K562 (cell line): ENCODE data around the gene TDRD12. TPM values are rescaled to one million over a fixed set of nuclear protein-coding genes. Genes with fewer than 3 reads are reported as not detected.
A peak's percentile ranks its signal among the peaks of the same experiment; 100 is the strongest.
"Not testable (repeated sequence)": the region's sequence is repeated elsewhere in the genome, so short reads cannot be mapped to it uniquely, and the experiment has no call there.

ENCODE experiments used
- ASH1L ChIP-seq: fragments of 450-650 bp; IDR thresholded peaks from 2 replicates; pipeline ENCODE4 v1.6.1; 2018; ENCODE audit warnings: borderline replicate concordance, mild to moderate bottlenecking, low read depth; ENCODE audit not compliant: partially characterized antibody
- CBX1 ChIP-seq: sonication (generic); IDR thresholded peaks from 2 replicates; pipeline ENCODE4 v1.6.1; 2016; ENCODE audit warnings: antibody characterized with exemption, low read depth, mild to moderate bottlenecking
- CEBPG ChIP-seq, 3 experiments: fragments of 200-800 bp in 1 of 3; sonication (Bioruptor generic) in 1 of 3; sonication (generic) in 1 of 3; formaldehyde crosslinking in 1 of 3; IDR thresholded peaks in 2 of 3; conservative IDR thresholded peaks in 1 of 3; 2 replicates each; pipeline versions ENCODE4 v1.6.1 to v1.8.0; 2016 to 2022; ENCODE audit warnings: missing compliant biosample characterization in 2 of 3, missing genetic modification characterization in 2 of 3, mild to moderate bottlenecking in 1 of 3, missing genetic modification reagents in 1 of 3
- CHCHD3 ChIP-seq: fragments of 250-450 bp; sonication (Bioruptor Pico); IDR thresholded peaks from 2 replicates; pipeline ENCODE4 v2.1.2; 2022; ENCODE audit warnings: mild to moderate bottlenecking
- ESRRA ChIP-seq: fragments of 450-650 bp; IDR thresholded peaks from 2 replicates; pipeline ENCODE4 v1.6.1; 2014; ENCODE audit warnings: low read depth, mild to moderate bottlenecking, moderate library complexity, borderline replicate concordance
- GTF2A2 ChIP-seq: IDR thresholded peaks from 2 replicates; pipeline ENCODE4 v1.6.1; 2016; ENCODE audit warnings: mild to moderate bottlenecking, missing genetic modification characterization, missing compliant biosample characterization
- GTF2E2 ChIP-seq: fragments of 200-800 bp; sonication (Bioruptor generic); IDR thresholded peaks from 2 replicates; pipeline ENCODE4 v1.6.1; 2016; ENCODE audit warnings: missing genetic modification characterization, missing compliant biosample characterization
- KDM5B ChIP-seq: fragments of 200-600 bp; sonication (generic); IDR thresholded peaks from 2 replicates; pipeline ENCODE4 v1.6.1; 2012; ENCODE audit warnings: low read depth, mild to moderate bottlenecking, moderate library complexity, low read length, control low read depth, inconsistent platforms; ENCODE audit not compliant: insufficient replicate concordance
- MAFG ChIP-seq: fragments of 450-650 bp; conservative IDR thresholded peaks from 2 replicates; pipeline ENCODE4 v1.6.1; 2016; ENCODE audit warnings: missing genetic modification characterization, missing compliant biosample characterization
- NFYB ChIP-seq: IDR thresholded peaks from 2 replicates; pipeline ENCODE4 v1.6.1; 2011; ENCODE audit warnings: mild to moderate bottlenecking, moderate library complexity; ENCODE audit not compliant: insufficient read length; ENCODE audit errors: extremely low read depth
- NONO ChIP-seq, 2 experiments: fragments of 200-400 bp in 1 of 2; fragments of 450-650 bp in 1 of 2; formaldehyde crosslinking in 1 of 2; IDR thresholded peaks; 2 replicates each; pipeline ENCODE4 v1.6.1; 2017; ENCODE audit warnings: low read depth in 2 of 2, mild to moderate bottlenecking in 2 of 2, moderate library complexity in 2 of 2, low read length in 1 of 2
- POLR2A ChIP-seq: fragments of 450-650 bp; conservative IDR thresholded peaks from 2 replicates; pipeline ENCODE4 v1.6.1; 2016
- RCOR1 ChIP-seq, 2 experiments: IDR thresholded peaks; 2 replicates each; pipeline ENCODE4 v1.6.1; 2012; ENCODE audit warnings: low read depth in 2 of 2, low read length in 2 of 2, borderline replicate concordance in 1 of 2, improper control_type of control experiment in 1 of 2
- SOX6 ChIP-seq: fragments of 450-650 bp; IDR thresholded peaks from 2 replicates; pipeline ENCODE4 v1.6.1; 2014; ENCODE audit warnings: mild to moderate bottlenecking
- TBP ChIP-seq: optimal IDR thresholded peaks from 2 replicates; pipeline ENCODE3; 2011; ENCODE audit warnings: low read depth, low read length, improper control_type of control experiment
- TFAP4 ChIP-seq: sonication (generic); formaldehyde crosslinking; IDR thresholded peaks from 2 replicates; pipeline ENCODE4 v1.8.0; 2022; ENCODE audit warnings: missing genetic modification reagents, mild to moderate bottlenecking, moderate library complexity, borderline replicate concordance
- polyA plus RNA-seq, 8 experiments: library from polyadenylated mRNA; depleted of rRNA in 4 of 8; stranded (reverse) in 5 of 8; unstranded in 3 of 8; fragments of >200 nt; fragmentation: Nextera tagmentation in 2 of 8; fragmentation: Illumina TruSeq in 1 of 8; extraction: Ambion mirVana in 2 of 8; extraction: Trizol in 1 of 8; gene quantifications; 2 replicates each; pipeline versions ENCODE4 v1.2.1 to v1.2.3, GENCODE V29; 2011 to 2014; ENCODE audit warnings: inconsistent platforms in 1 of 8, missing spikeins in 1 of 8
- total RNA-seq, 7 experiments: library from RNA; depleted of rRNA in 6 of 7; stranded (reverse); fragments of >200 nt in 6 of 7; fragmentation: Illumina TruSeq in 2 of 7; extraction: Trizol in 2 of 7; gene quantifications; 2 replicates each; pipeline versions ENCODE4 v1.2.1 to v1.2.3, GENCODE V29; 2011 to 2021; ENCODE audit warnings: low replicate concordance in 1 of 7
- TF ChIP-seq, protein P1 (sequence below), 2 experiments: IDR thresholded peaks in 1 of 2; conservative IDR thresholded peaks in 1 of 2; 2 replicates each; pipeline ENCODE4 v1.6.1; 2016; ENCODE audit warnings: low read depth in 2 of 2, mild to moderate bottlenecking in 1 of 2, missing compliant biosample characterization in 1 of 2, missing genetic modification characterization in 1 of 2, moderate library complexity in 1 of 2
- TF ChIP-seq, protein P2 (sequence below), 2 experiments: fragments of 450-650 bp in 1 of 2; sonication (generic) in 1 of 2; formaldehyde crosslinking; conservative IDR thresholded peaks; 2 replicates each; pipeline versions ENCODE4 v1.4.0 to v1.8.1; 2020 to 2022; ENCODE audit warnings: mild to moderate bottlenecking in 1 of 2, missing genetic modification reagents in 1 of 2

TDRD12 gene
- total and polyA plus RNA-seq, 9 of the 15 experiments (the other 6 are each of a cell fraction or from before 2014, with no cell fraction given), result 0.03 TPM; not detected in 8

DNA sequence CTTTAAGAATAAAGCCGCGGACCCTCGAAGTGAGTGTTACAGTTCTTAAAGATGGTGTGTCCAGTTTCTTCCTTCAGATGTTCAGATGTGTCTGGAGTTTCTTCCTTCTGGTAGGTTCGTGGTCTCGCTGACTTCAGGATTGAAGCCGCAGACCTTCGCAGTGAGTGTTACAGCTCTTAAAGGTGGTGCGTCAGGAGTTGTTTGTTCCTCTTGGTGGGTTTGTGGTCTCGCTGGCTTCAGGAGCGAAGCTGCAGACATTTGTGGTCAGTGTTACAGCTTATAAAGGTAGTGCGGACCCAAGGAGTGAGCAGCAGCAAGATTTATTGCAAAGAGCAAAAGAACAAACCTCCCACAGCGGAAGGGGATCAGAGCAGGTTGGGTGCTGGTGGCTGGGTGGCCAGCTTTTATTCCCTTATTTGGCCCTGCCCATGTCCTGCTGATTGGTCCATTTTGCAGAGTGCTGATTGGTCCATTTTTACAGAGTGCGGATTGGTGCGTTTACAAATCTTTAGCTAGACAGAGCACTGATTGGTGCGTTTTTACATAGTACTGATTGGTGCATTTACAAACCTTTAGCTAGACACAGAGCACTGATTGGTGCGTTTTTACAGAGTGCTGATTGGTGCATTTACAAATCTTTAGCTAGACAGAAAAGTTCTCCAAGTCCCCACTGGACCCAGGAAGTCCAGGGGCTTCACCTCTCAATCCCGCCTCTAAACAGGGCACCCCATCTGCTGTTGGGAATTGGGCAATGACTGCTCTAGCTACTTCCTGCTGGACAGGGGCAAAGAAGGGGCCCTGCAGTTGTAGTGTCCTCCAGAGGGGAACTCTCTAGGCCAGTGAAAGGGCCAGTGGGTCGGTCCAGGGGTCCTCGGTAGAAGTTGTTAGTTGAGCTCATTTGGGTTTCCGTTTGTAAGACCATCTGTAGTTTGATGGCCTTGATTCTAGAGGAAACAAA is 26.1 kb upstream of the TDRD12 start (continued):
- TF ChIP-seq, protein P1, sequence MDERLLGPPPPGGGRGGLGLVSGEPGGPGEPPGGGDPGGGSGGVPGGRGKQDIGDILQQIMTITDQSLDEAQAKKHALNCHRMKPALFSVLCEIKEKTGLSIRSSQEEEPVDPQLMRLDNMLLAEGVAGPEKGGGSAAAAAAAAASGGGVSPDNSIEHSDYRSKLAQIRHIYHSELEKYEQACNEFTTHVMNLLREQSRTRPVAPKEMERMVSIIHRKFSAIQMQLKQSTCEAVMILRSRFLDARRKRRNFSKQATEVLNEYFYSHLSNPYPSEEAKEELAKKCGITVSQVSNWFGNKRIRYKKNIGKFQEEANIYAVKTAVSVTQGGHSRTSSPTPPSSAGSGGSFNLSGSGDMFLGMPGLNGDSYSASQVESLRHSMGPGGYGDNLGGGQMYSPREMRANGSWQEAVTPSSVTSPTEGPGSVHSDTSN (CRISPR knock-in tag; IDR thresholded peaks at IDR 0.05; ENCODE audit: low read depth), result not testable (repeated sequence)
- TF ChIP-seq, protein P1 (tag; conservative IDR thresholded peaks at IDR 0.05; ENCODE audit: low read depth), result 0 out of 2 replicates have a peak, but pooled peaks have one; percentile 23
- TF ChIP-seq, protein P2, sequence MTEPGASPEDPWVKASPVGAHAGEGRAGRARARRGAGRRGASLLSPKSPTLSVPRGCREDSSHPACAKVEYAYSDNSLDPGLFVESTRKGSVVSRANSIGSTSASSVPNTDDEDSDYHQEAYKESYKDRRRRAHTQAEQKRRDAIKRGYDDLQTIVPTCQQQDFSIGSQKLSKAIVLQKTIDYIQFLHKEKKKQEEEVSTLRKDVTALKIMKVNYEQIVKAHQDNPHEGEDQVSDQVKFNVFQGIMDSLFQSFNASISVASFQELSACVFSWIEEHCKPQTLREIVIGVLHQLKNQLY (CRISPR knock-in tag; conservative IDR thresholded peaks at IDR 0.05), result 0 out of 4 replicates have a peak, but pooled peaks of 1 of the 2 experiments have one; percentile 50
- 0 out of 2 replicates have a peak, but pooled peaks have one; percentile 28 for TF ChIP-seq SOX6
- 0 out of 4 replicates have a peak, but pooled peaks of 1 of the 2 experiments have one; percentile 41 for TF ChIP-seq NONO (IDR thresholded peaks at IDR 0.05; ENCODE audit: low read depth in 2 of 2, low read length in 1 of 2)
- peak; percentile 70 for TF ChIP-seq TBP
- 0 out of 2 replicates have a peak, but pooled peaks have one; percentile 24 for TF ChIP-seq GTF2A2
- peak; percentile 18; the same call in 1 of the 2 replicates for TF ChIP-seq TFAP4
- peak; percentile 96 for TF ChIP-seq NFYB
- TF ChIP-seq CHCHD3, result 0 out of 2 replicates have a peak, but pooled peaks have one; percentile 35
- not testable (repeated sequence) for TF ChIP-seq CEBPG (CRISPR knock-in tag; IDR thresholded peaks at IDR 0.05)
- peak in 1 of 2 experiments; percentile 25; a peak in 1 of 4 replicates for TF ChIP-seq CEBPG (tag; conservative IDR thresholded peaks at IDR 0.05 in 1 of 2, IDR thresholded peaks at IDR 0.05 in 1 of 2)
- TF ChIP-seq GTF2E2 (tag), result peak; percentile 55; the same call in 1 of the 2 replicates
- TF ChIP-seq ASH1L, result peak; percentile 91
- 0 out of 4 replicates have a peak, but pooled peaks of 1 of the 2 experiments have one; percentile 27 for TF ChIP-seq RCOR1 (IDR thresholded peaks at IDR 0.05; ENCODE audit: borderline replicate concordance in 1 of 2, low read depth in 2 of 2, low read length in 2 of 2)
- peak; percentile 86 for TF ChIP-seq KDM5B
- TF ChIP-seq CBX1, result peak; percentile 45; the same call in 1 of the 2 replicates
- peak; percentile 9; the same call in 1 of the 2 replicates for TF ChIP-seq ESRRA
- TF ChIP-seq MAFG (tag), result peak; percentile 29; the same call in 1 of the 2 replicates
- TF ChIP-seq POLR2A, result peak; percentile 97
- TF ChIP-seq, all 486 proteins: peak for 50; not testable (repeated sequence) for 436
